Measurements from ENCODE around the gene MOCS3.

MOCS3 gene

GRCh38 chr20:50911716-50912115, 46.9 kb upstream of the MOCS3 start:
- H2AFZ ChIP-seq (ENCODE audit: low read length) = no peak overlapping the region
- DNase-seq = no peak
- H3K36me3 ChIP-seq (replicated peaks; ENCODE audit: insufficient read depth, low read length) = peaks cover 18% of the 10 kb centered on the region
- H3K9me2 ChIP-seq (replicated peaks; ENCODE audit: insufficient read depth, low read length) = no peaks in the 10 kb centered on the region
- peaks cover 98% of the 10 kb centered on the region for H3K79me2 ChIP-seq (ENCODE audit: low read length)
- H3K27ac ChIP-seq (ENCODE audit: low read length) = peak overlapping the region; percentile 30; the same call in 1 of the 2 replicates
- peaks cover 28% of the 10 kb centered on the region for H3F3A ChIP-seq (ENCODE audit: insufficient read depth, low read length)
- H3K9ac ChIP-seq (ENCODE audit: low read length) = no peak overlapping the region
- peaks cover 27% of the 10 kb centered on the region for H3K4me1 ChIP-seq (ENCODE audit: low read length)
- TF ChIP-seq EZH2phosphoT487 (IDR thresholded peaks at IDR 0.05; ENCODE audit: low read length) (no peak), EZH2 (optimal IDR thresholded peaks at IDR 0.05; ENCODE audit: low read depth, low read length) (no peak), CTCF (IDR thresholded peaks at IDR 0.05; ENCODE audit: low read length) (no peak)
- H3K4me3 ChIP-seq (ENCODE audit: low read length) = no peak overlapping the region
- no peaks in the 10 kb centered on the region for H3K9me3 ChIP-seq (replicated peaks; ENCODE audit: insufficient read depth, low read length)
- no peaks in the 10 kb centered on the region for H3K27me3 ChIP-seq (replicated peaks; ENCODE audit: insufficient read depth, low read length)
- H3K4me2 ChIP-seq (ENCODE audit: low read depth, low read length) = peak overlapping the region; percentile 35; the same call in 1 of the 2 replicates
- H4K20me1 ChIP-seq (ENCODE audit: insufficient read depth, low read length) = peaks cover 85% of the 10 kb centered on the region

- DNase-seq = no peak
- peaks cover 28% of the 10 kb centered on the region; the same call in 1 of the 2 replicates for H3F3A ChIP-seq (ENCODE audit: insufficient read depth, low read length)
- no peak overlapping the region for H3K4me3 ChIP-seq (ENCODE audit: low read length)
- no peak overlapping the region for H2AFZ ChIP-seq (ENCODE audit: low read length)
- peaks cover 99% of the 10 kb centered on the region for H3K79me2 ChIP-seq (ENCODE audit: low read length)
- no peaks in the 10 kb centered on the region for H3K27me3 ChIP-seq (replicated peaks; ENCODE audit: insufficient read depth, low read length)
- peaks cover 32% of the 10 kb centered on the region for H3K4me1 ChIP-seq (ENCODE audit: low read length)
- H3K9ac ChIP-seq (ENCODE audit: low read length) = no peak overlapping the region
- H3K36me3 ChIP-seq (replicated peaks; ENCODE audit: insufficient read depth, low read length) = peaks cover 19% of the 10 kb centered on the region
- peaks cover 93% of the 10 kb centered on the region for H4K20me1 ChIP-seq (ENCODE audit: insufficient read depth, low read length)
- TF ChIP-seq EZH2 (optimal IDR thresholded peaks at IDR 0.05; ENCODE audit: low read depth, low read length) = no peak
- no peak overlapping the region for H3K4me2 ChIP-seq (ENCODE audit: low read depth, low read length)
- no peak overlapping the region for H3K27ac ChIP-seq (ENCODE audit: low read length)
- H3K9me3 ChIP-seq (replicated peaks; ENCODE audit: insufficient read depth, low read length) = no peaks in the 10 kb centered on the region
- H3K9me2 ChIP-seq (replicated peaks; ENCODE audit: insufficient read depth, low read length) = no peaks in the 10 kb centered on the region
These were observed 44.8 kb upstream of the MOCS3 start for GRCh38 chr20:50913690-50914375.

GRCh38 chr20:50915424-50915823, 43.2 kb upstream of the MOCS3 start:
- Histone ChIP-seq H3K4me2 (ENCODE audit: low read depth, low read length) (no peak overlapping the region), H3K36me3 (replicated peaks; ENCODE audit: insufficient read depth, low read length) (peaks cover 19% of the 10 kb centered on the region), H3K9ac (ENCODE audit: low read length) (no peak overlapping the region), H3K4me1 (ENCODE audit: low read length) (peaks cover 32% of the 10 kb centered on the region), H3K9me2 (replicated peaks; ENCODE audit: insufficient read depth, low read length) (no peaks in the 10 kb centered on the region), H4K20me1 (ENCODE audit: insufficient read depth, low read length) (peaks cover 88% of the 10 kb centered on the region), H3K27ac (ENCODE audit: low read length) (no peak overlapping the region), H3K27me3 (replicated peaks; ENCODE audit: insufficient read depth, low read length) (no peaks in the 10 kb centered on the region), H3K4me3 (ENCODE audit: low read length) (no peak overlapping the region), H3K79me2 (ENCODE audit: low read length) (peaks cover 98% of the 10 kb centered on the region), H3K9me3 (replicated peaks; ENCODE audit: insufficient read depth, low read length) (no peaks in the 10 kb centered on the region), H2AFZ (ENCODE audit: low read length) (no peak overlapping the region), H3F3A (ENCODE audit: insufficient read depth, low read length) (peaks cover 28% of the 10 kb centered on the region; the same call in 1 of the 2 replicates)
- DNase-seq = no peak
- TF ChIP-seq CTCF (IDR thresholded peaks at IDR 0.05; ENCODE audit: low read length) (no peak), EZH2 (optimal IDR thresholded peaks at IDR 0.05; ENCODE audit: low read depth, low read length) (no peak), EZH2phosphoT487 (IDR thresholded peaks at IDR 0.05; ENCODE audit: low read length) (no peak)

GRCh38 chr20:50916257-50916656, 42.4 kb upstream of the MOCS3 start:
- Histone ChIP-seq H3K4me3 (ENCODE audit: low read length) (no peak overlapping the region), H3K9me2 (replicated peaks; ENCODE audit: insufficient read depth, low read length) (no peaks in the 10 kb centered on the region), H3K4me2 (ENCODE audit: low read depth, low read length) (no peak overlapping the region), H3K79me2 (ENCODE audit: low read length) (peaks cover 98% of the 10 kb centered on the region), H3K9ac (ENCODE audit: low read length) (no peak overlapping the region), H3K27ac (ENCODE audit: low read length) (no peak overlapping the region), H3K27me3 (replicated peaks; ENCODE audit: insufficient read depth, low read length) (no peaks in the 10 kb centered on the region), H3K36me3 (replicated peaks; ENCODE audit: insufficient read depth, low read length) (peaks cover 19% of the 10 kb centered on the region), H4K20me1 (ENCODE audit: insufficient read depth, low read length) (peaks cover 85% of the 10 kb centered on the region), H3F3A (ENCODE audit: insufficient read depth, low read length) (peaks cover 23% of the 10 kb centered on the region; the same call in 1 of the 2 replicates), H3K9me3 (replicated peaks; ENCODE audit: insufficient read depth, low read length) (no peaks in the 10 kb centered on the region), H2AFZ (ENCODE audit: low read length) (no peak overlapping the region), H3K4me1 (ENCODE audit: low read length) (peaks cover 25% of the 10 kb centered on the region)
- TF ChIP-seq CTCF (IDR thresholded peaks at IDR 0.05; ENCODE audit: low read length) = no peak
- TF ChIP-seq EZH2phosphoT487 (IDR thresholded peaks at IDR 0.05; ENCODE audit: low read length) = no peak
- TF ChIP-seq EZH2 (optimal IDR thresholded peaks at IDR 0.05; ENCODE audit: low read depth, low read length) = no peak
- no peak for DNase-seq

Data from MM.1S (cell line).